ENCODE measurements around the gene LCK. TPM values are rescaled to one million over a fixed set of nuclear protein-coding genes. Genes with fewer than 3 reads are reported as not detected.

LCK gene
- total RNA-seq, 1 experiment from 2014 or later = not detected

Other genes with a start within 250 kb of the LCK start
- 167 and 200 TPM in 2 replicates for gene KHDRBS1, start 237.4 kb upstream of the LCK start, total RNA-seq (2014; rRNA removed; shearing (Covaris generic))
- 10.3 and 19.0 TPM in 2 replicates for gene TMEM39B, start 178.3 kb upstream of the LCK start, total RNA-seq (2014; rRNA removed; shearing (Covaris generic))
- 30.8 and 36.0 TPM in 2 replicates for gene KPNA6, start 143.2 kb upstream of the LCK start, total RNA-seq (2014; rRNA removed; shearing (Covaris generic))
- gene TXLNA, start 71.6 kb upstream of the LCK start, total RNA-seq (2014; rRNA removed; shearing (Covaris generic)) = 52.9 and 72.8 TPM in 2 replicates
- gene CCDC28B, start 50.7 kb upstream of the LCK start, total RNA-seq (2014; rRNA removed; shearing (Covaris generic)) = 24.4 and 30.9 TPM in 2 replicates
- 3.3 and 4.0 TPM in 2 replicates for gene IQCC, start 45.6 kb upstream of the LCK start, total RNA-seq (2014; rRNA removed; shearing (Covaris generic))
- not detected in 2 replicates for gene DCDC2B, start 42.2 kb upstream of the LCK start, total RNA-seq (2014; rRNA removed; shearing (Covaris generic))
- 11.8 and 17.0 TPM in 2 replicates for gene TMEM234, start 28.9 kb upstream of the LCK start, total RNA-seq (2014; rRNA removed; shearing (Covaris generic))
- gene EIF3I, start 28.9 kb upstream of the LCK start, total RNA-seq (2014; rRNA removed; shearing (Covaris generic)) = 451 and 486 TPM in 2 replicates
- not detected in 2 replicates for gene FAM167B, start 4.0 kb upstream of the LCK start, total RNA-seq (2014; rRNA removed; shearing (Covaris generic))
- 191 and 286 TPM in 2 replicates for gene HDAC1, start 40.8 kb downstream of the LCK start, total RNA-seq (2014; rRNA removed; shearing (Covaris generic))
- 89.6 and 132 TPM in 2 replicates for gene MARCKSL1, start 85.0 kb downstream of the LCK start, total RNA-seq (2014; rRNA removed; shearing (Covaris generic))
- 0.20 and 0.31 TPM in 2 replicates for gene FAM229A, start 111.2 kb downstream of the LCK start, total RNA-seq (2014; rRNA removed; shearing (Covaris generic))
- 0.20 TPM in 1 of 2 replicates, not detected in the other for gene TSSK3, start 111.3 kb downstream of the LCK start, total RNA-seq (2014; rRNA removed; shearing (Covaris generic))
- gene BSDC1, start 143.2 kb downstream of the LCK start, total RNA-seq (2014; rRNA removed; shearing (Covaris generic)) = 40.7 and 47.3 TPM in 2 replicates
- 0.25 and 0.58 TPM in 2 replicates for gene ZBTB8B, start 213.8 kb downstream of the LCK start, total RNA-seq (2014; rRNA removed; shearing (Covaris generic))